CD8-positive, alpha-beta memory T cell (primary cell): ENCODE results near the gene DOC2B. TPM values are rescaled to one million over a fixed set of nuclear protein-coding genes. Genes with fewer than 3 reads are reported as not detected.
"Not testable (repeated sequence)": the region's sequence is repeated elsewhere in the genome, so short reads cannot be mapped to it uniquely, and the experiment has no call there.

Source experiments
- CTCF ChIA-PET: fragments of 350-600 bp; sonication (Branson Sonifier 250); formaldehyde crosslinking; loops from one replicate; lab custom pipeline; 2021; ENCODE audit warnings: antibody characterized with exemption; lab: Charles Lee
- POLR2A ChIA-PET: fragments of 350-600 bp; sonication (Branson Sonifier 250); formaldehyde crosslinking; loops from one replicate; lab custom pipeline; 2021; ENCODE audit warnings: antibody characterized with exemption; lab: Charles Lee
- DNase-seq, 5 donors: peaks; one replicate each; pipeline versions ENCODE4 v3.0.0 to v3.0.0-alpha.2; 2020 to 2022; ENCODE audit warnings: mixed read lengths in 1 of 5
- H3K27ac ChIP-seq: one replicate; pipeline ENCODE4 v1.7.0; 2013; ENCODE audit warnings: low read depth, mild to moderate bottlenecking, low read length, moderate library complexity
- H3K27me3 ChIP-seq: 2 replicates; pipeline ENCODE4 v1.7.0; 2013; ENCODE audit warnings: low read length, mild to moderate bottlenecking; ENCODE audit not compliant: insufficient read depth, poor library complexity, severe bottlenecking
- H3K36me3 ChIP-seq: 2 replicates; pipeline ENCODE4 v1.7.0; 2013; ENCODE audit warnings: mild to moderate bottlenecking, low read length, moderate library complexity; ENCODE audit not compliant: insufficient read depth
- H3K4me1 ChIP-seq: 2 replicates; pipeline ENCODE4 v1.7.0; 2013; ENCODE audit warnings: mild to moderate bottlenecking, low read length, moderate library complexity; ENCODE audit not compliant: insufficient read depth
- H3K4me3 ChIP-seq: 2 replicates; pipeline ENCODE4 v1.7.0; 2013; ENCODE audit warnings: mild to moderate bottlenecking, low read length
- H3K9me3 ChIP-seq: 2 replicates; pipeline ENCODE4 v1.7.0; 2013; ENCODE audit warnings: mild to moderate bottlenecking, low read length
- H3K27ac Mint-ChIP-seq, 8 donors: one replicate each; pipeline ENCODE4 v1.8.0; 2020 to 2021; ENCODE audit warnings: mixed read lengths in 8 of 8, mild to moderate bottlenecking in 6 of 8, inconsistent platforms in 3 of 8, moderate library complexity in 3 of 8
- H3K27me3 Mint-ChIP-seq, 2 donors: one replicate each; pipeline ENCODE4 v1.8.0; 2020 to 2021; ENCODE audit warnings: mixed read lengths in 2 of 2, mild to moderate bottlenecking in 1 of 2, moderate library complexity in 1 of 2
- H3K36me3 Mint-ChIP-seq, 3 donors: one replicate each; pipeline ENCODE4 v1.8.0; 2020 to 2021; ENCODE audit warnings: mixed read lengths in 3 of 3, inconsistent platforms in 1 of 3, mild to moderate bottlenecking in 1 of 3
- H3K4me1 Mint-ChIP-seq, 3 donors: one replicate each; pipeline ENCODE4 v1.8.0; 2020 to 2021; ENCODE audit warnings: mixed read lengths in 3 of 3, inconsistent platforms in 1 of 3, mild to moderate bottlenecking in 1 of 3
- H3K4me3 Mint-ChIP-seq, 7 donors: one replicate each; pipeline ENCODE4 v1.8.0; 2020 to 2021; ENCODE audit warnings: mixed read lengths in 7 of 7, mild to moderate bottlenecking in 6 of 7, moderate library complexity in 4 of 7, inconsistent platforms in 2 of 7
- H3K9me3 Mint-ChIP-seq, 5 donors: one replicate each; pipeline ENCODE4 v1.8.0; 2020 to 2022; ENCODE audit warnings: mixed read lengths in 5 of 5, mild to moderate bottlenecking in 3 of 5, moderate library complexity in 2 of 5, inconsistent platforms in 1 of 5
- polyA plus RNA-seq: library from polyadenylated mRNA; unstranded; fragments of 300-500 nt; fragmentation: Illumina TruSeq; gene quantifications from one replicate; pipeline ENCODE4 v1.2.3, GENCODE V29; 2021
- total RNA-seq, 2 experiments: library from RNA; stranded (reverse); gene quantifications; one replicate each; pipeline ENCODE4 v1.2.3, GENCODE V29; 2021

The DOC2B gene
- total and polyA plus RNA-seq, 3 experiments from 2014 or later, result 0.13 to 0.15 TPM; not detected in 1

GRCh38 chr17:142876-143784 lies 38.3 kb downstream of the DOC2B start:
- peaks cover 4 to 5% (median 4%) of the 10 kb centered on the region in 3 donors for H3K4me1 Mint-ChIP-seq
- no peaks in the 10 kb centered on the region for H3K27me3 Mint-ChIP-seq
- no peak overlapping the region for H3K4me3 ChIP-seq
- no peak overlapping the region for H3K27ac ChIP-seq
- DNase-seq, result no peak
- H3K9me3 Mint-ChIP-seq, result no peaks in the 10 kb centered on the region
- no peaks in the 10 kb centered on the region for H3K27me3 ChIP-seq
- no peaks in the 10 kb centered on the region for H3K4me1 ChIP-seq
- ChIA-PET POLR2A (no interaction called here), CTCF (interaction anchor here (2.9 kb wide), 1 partner anchor 244 kb away, joined by 14 read pairs; no protein-coding TSS in a partner anchor)
- H3K27ac Mint-ChIP-seq, result peak overlapping the region in 2 of 8 donors; percentile 15 to 84
- H3K36me3 Mint-ChIP-seq, result no peaks in the 10 kb centered on the region
- no peaks in the 10 kb centered on the region for H3K36me3 ChIP-seq
- peak overlapping the region in 1 of 7 donors; percentile 44 for H3K4me3 Mint-ChIP-seq
- H3K9me3 ChIP-seq, result no peaks in the 10 kb centered on the region

- H3K4me3 ChIP-seq, result no peak overlapping the region
- Mint-ChIP-seq H3K27ac (peak overlapping the region in 1 of 8 donors; percentile 27), H3K36me3 (no peaks in the 10 kb centered on the region), H3K27me3 (no peaks in the 10 kb centered on the region), H3K4me1 (peaks cover 4 to 5% (median 4%) of the 10 kb centered on the region in 3 donors), H3K4me3 (no peak overlapping the region), H3K9me3 (no peaks in the 10 kb centered on the region)
- CTCF ChIA-PET, result no interaction called here
- no peaks in the 10 kb centered on the region for H3K36me3 ChIP-seq
- no peak overlapping the region for H3K27ac ChIP-seq
- no peaks in the 10 kb centered on the region for H3K4me1 ChIP-seq
- H3K27me3 ChIP-seq, result no peaks in the 10 kb centered on the region
- no peaks in the 10 kb centered on the region for H3K9me3 ChIP-seq
- POLR2A ChIA-PET, result no interaction called here
- DNase-seq, result peak in 1 of 5 donors; percentile 37
These were observed 39.3 kb downstream of the DOC2B start for GRCh38 chr17:142102-142661.

DNA sequence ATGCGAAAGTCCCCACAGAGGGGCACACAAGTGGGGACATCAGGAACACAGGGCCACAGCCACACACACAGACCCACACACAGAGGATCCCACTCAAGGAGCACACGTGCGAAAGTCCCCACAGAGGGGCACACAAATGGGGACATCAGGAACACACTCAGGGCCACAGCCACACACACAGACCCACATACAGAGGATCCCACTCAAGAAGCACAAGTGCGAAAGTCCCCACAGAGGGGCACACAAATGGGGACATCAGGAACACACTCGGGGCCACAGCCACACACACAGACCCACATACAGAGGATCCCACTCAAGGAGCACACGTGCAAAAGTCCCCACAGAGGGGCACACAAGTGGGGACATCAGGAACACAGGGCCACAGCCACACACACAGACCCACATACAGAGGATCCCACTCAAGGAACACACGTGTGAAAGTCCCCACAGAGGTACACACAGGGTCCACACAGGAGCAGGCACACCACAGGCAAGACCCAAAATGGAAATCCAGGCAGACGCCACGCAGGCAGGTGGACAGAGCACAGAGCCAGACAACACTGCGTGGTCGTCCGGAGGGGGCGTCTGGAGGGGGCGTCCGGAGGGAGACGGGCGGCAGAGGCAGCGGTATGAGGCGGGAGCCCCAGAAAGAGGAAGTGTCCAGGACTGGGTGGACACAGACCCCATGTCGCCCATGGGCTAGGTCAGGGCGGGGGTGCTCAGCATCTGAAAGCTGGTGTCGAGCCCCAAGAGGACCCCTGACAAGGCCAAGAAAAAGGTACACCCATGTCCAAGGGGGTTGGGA lies 41.8 kb downstream of the DOC2B start:
- H3K9me3 Mint-ChIP-seq, POLR2A ChIA-PET, H3K27ac Mint-ChIP-seq, H3K9me3 ChIP-seq, H3K4me1 Mint-ChIP-seq, H3K27ac ChIP-seq, H3K27me3 ChIP-seq, H3K36me3 ChIP-seq, DNase-seq, H3K4me3 ChIP-seq, H3K4me3 Mint-ChIP-seq, H3K36me3 Mint-ChIP-seq, H3K4me1 ChIP-seq, H3K27me3 Mint-ChIP-seq, CTCF ChIA-PET: not testable (repeated sequence)

DNA sequence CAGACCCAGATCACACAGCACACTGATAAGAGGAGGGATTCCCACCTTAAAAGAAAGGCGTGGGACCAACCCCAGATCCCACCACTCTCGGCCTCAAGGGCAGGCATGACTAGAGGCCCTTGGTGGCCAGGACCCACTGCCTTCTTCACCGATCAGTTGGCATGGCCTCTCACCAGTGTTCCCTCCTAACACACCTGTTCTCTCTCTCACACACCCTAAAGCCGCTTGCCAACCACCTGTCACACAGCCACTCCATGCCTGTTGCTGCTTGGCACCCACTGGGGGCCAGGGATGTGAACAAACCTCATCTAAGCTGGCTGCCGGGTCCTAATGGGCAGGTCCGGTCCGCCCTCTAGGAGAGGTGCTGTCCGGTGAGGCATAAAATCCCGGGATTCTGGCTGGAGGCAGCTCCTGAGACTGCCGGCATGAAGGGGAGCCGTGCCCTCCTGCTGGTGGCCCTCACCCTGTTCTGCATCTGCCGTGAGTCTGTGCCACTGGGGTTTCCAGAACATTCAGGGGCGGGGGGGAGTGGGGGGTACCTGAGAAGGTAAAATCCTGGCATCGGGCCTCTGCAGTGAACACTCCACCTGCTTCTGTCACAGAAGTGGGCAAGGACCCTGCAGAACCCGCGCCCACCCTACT lies 44.2 kb downstream of the DOC2B start, which contains the start of gene SCGB1C2:
SCGB1C2 (plus strand) TSS at position 404 of the 642 bp plus-strand sequence; CDS start at position 426, 22 bp downstream.
- H3K36me3 Mint-ChIP-seq, H3K27me3 Mint-ChIP-seq: not testable (repeated sequence)
- peak within 1 kb of the TSS in 2 of 8 donors; percentile 4 to 48 for H3K27ac Mint-ChIP-seq

DNA sequence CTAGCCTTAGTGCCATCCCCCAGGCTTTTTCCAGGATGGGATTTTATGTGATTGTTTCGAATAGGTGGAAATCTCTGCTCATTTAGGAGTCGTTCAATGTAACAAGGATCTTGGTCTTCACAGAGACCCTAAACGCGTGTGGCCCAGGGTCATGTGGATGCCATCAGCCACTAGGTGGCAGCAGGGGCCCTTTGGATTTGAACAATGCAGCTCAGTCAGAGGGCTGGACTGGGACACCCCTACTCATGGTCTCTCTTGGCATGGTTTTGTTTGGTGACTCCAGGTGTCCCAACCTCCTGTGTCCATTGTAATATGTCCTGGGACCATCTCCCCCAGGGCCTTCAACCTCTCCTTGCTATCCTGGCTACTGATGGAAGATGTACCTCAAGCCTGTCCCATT lies 44.9 kb downstream of the DOC2B start:
- H3K4me3 ChIP-seq, CTCF ChIA-PET, H3K9me3 ChIP-seq, H3K27me3 ChIP-seq, H3K36me3 Mint-ChIP-seq, H3K4me1 ChIP-seq, H3K9me3 Mint-ChIP-seq, H3K4me1 Mint-ChIP-seq, H3K27me3 Mint-ChIP-seq, POLR2A ChIA-PET, H3K36me3 ChIP-seq, H3K27ac ChIP-seq: not testable (repeated sequence)
- H3K27ac Mint-ChIP-seq, result peak overlapping the region in 2 of 8 donors; percentile 4 to 48
- DNase-seq, result peak; percentile 59 to 80 (median 66)
- peak overlapping the region in 1 of 7 donors; percentile 56 for H3K4me3 Mint-ChIP-seq

More for the DNA sequence above, 44.2 kb downstream of the DOC2B start, which contains the start of gene SCGB1C2:
- H3K27ac ChIP-seq, H3K4me3 ChIP-seq, H3K36me3 ChIP-seq, H3K4me1 Mint-ChIP-seq, POLR2A ChIA-PET, CTCF ChIA-PET, H3K9me3 Mint-ChIP-seq, H3K4me1 ChIP-seq, DNase-seq, H3K27me3 ChIP-seq, H3K9me3 ChIP-seq: not testable (repeated sequence)
- peak within 1 kb of the TSS in 1 of 7 donors; percentile 56 for H3K4me3 Mint-ChIP-seq

DNA sequence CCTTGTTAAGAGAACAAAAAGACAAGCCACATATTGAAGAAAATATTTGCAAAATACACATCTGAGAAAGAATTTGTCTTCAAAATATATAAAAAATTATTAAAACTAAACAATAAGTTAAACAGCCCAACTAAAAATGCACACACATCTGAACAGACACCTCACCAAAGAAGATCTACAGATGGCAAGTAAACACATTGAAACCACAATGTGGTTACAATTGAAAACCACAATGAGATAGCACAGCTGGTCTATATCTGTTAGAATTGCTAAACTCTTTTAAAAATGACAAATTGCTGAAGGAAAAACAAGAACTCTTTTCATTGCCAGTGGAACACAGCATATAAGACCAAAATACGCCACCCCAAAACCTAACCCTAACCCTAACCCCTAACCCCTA lies 45.6 kb downstream of the DOC2B start:
- H3K4me3 Mint-ChIP-seq, H3K9me3 ChIP-seq, H3K4me1 ChIP-seq, H3K27ac ChIP-seq, H3K27me3 ChIP-seq, H3K36me3 ChIP-seq, H3K4me3 ChIP-seq, H3K36me3 Mint-ChIP-seq, H3K27me3 Mint-ChIP-seq, H3K9me3 Mint-ChIP-seq, POLR2A ChIA-PET, H3K4me1 Mint-ChIP-seq, DNase-seq, H3K27ac Mint-ChIP-seq, CTCF ChIA-PET: not testable (repeated sequence)

- H3K9me3 Mint-ChIP-seq, H3K36me3 ChIP-seq, POLR2A ChIA-PET, H3K36me3 Mint-ChIP-seq, H3K27me3 Mint-ChIP-seq, H3K27ac Mint-ChIP-seq, H3K27me3 ChIP-seq, H3K4me3 Mint-ChIP-seq, CTCF ChIA-PET, H3K4me3 ChIP-seq, H3K27ac ChIP-seq, H3K4me1 Mint-ChIP-seq, H3K4me1 ChIP-seq, H3K9me3 ChIP-seq, DNase-seq: not testable (repeated sequence)
These were observed 46.4 kb downstream of the DOC2B start for GRCh38 chr17:135022-135421.
